H9 (cell line): ENCODE data around the gene NCOA1. TPM values are rescaled to one million over a fixed set of nuclear protein-coding genes. Genes with fewer than 3 reads are reported as not detected.
"Not testable (repeated sequence)": the region's sequence is repeated elsewhere in the genome, so short reads cannot be mapped to it uniquely, and the experiment has no call there.

Experiments used
- DNase-seq: peaks from one replicate; pipeline ENCODE4 v3.0.0-alpha.2; 2017
- H2AFZ ChIP-seq: one replicate; pipeline ENCODE4 v1.6.1; 2013; ENCODE audit warnings: mild to moderate bottlenecking, low read length, control low read depth, moderate library complexity
- H2AK5ac ChIP-seq: 2 replicates; pipeline ENCODE4 v1.6.1; 2013; ENCODE audit warnings: low read length, control low read depth, mixed read lengths; ENCODE audit not compliant: insufficient read length
- H2BK120ac ChIP-seq: one replicate; pipeline ENCODE4 v1.6.1; 2013; ENCODE audit warnings: low read depth, mild to moderate bottlenecking, low read length, control low read depth, inconsistent platforms; ENCODE audit not compliant: poor library complexity, severe bottlenecking
- H2BK12ac ChIP-seq: 2 replicates; pipeline ENCODE4 v1.6.1; 2013; ENCODE audit warnings: low read length, control low read depth, mixed read lengths, low read depth; ENCODE audit not compliant: insufficient read length
- H2BK15ac ChIP-seq: 2 replicates; pipeline ENCODE4 v1.6.1; 2013; ENCODE audit warnings: low read depth, low read length, control low read depth
- H2BK20ac ChIP-seq: one replicate; pipeline ENCODE4 v1.6.1; 2013; ENCODE audit warnings: low read depth, mild to moderate bottlenecking, low read length, control low read depth, inconsistent platforms; ENCODE audit not compliant: poor library complexity, severe bottlenecking
- H2BK5ac ChIP-seq: 2 replicates; pipeline ENCODE4 v1.6.1; 2013; ENCODE audit warnings: low read length, control low read depth, mixed read lengths; ENCODE audit not compliant: insufficient read length
- H3K14ac ChIP-seq: 2 replicates; pipeline ENCODE4 v1.6.1; 2013; ENCODE audit warnings: low read length, control low read depth; ENCODE audit not compliant: insufficient read depth
- H3K18ac ChIP-seq: 2 replicates; pipeline ENCODE4 v1.6.1; 2013; ENCODE audit warnings: low read depth, mild to moderate bottlenecking, mixed read lengths, low read length, control low read depth; ENCODE audit not compliant: insufficient read length
- H3K23ac ChIP-seq: 2 replicates; pipeline ENCODE4 v1.6.1; 2013; ENCODE audit warnings: low read length, control low read depth, mixed read lengths, low read depth; ENCODE audit not compliant: insufficient read length
- H3K23me2 ChIP-seq: 2 replicates; pipeline ENCODE4 v1.6.1; 2013; ENCODE audit warnings: low read depth, mild to moderate bottlenecking, mixed read lengths, low read length, control low read depth; ENCODE audit not compliant: insufficient read length, poor library complexity, severe bottlenecking
- H3K27ac ChIP-seq: 2 replicates; pipeline ENCODE4 v1.5.1; 2013; ENCODE audit warnings: low read length, control low read depth, mixed read lengths, low read depth; ENCODE audit not compliant: insufficient read length
- H3K27me3 ChIP-seq: 2 replicates; pipeline ENCODE4 v1.6.1; 2013; ENCODE audit warnings: low read length, control low read depth, inconsistent platforms; ENCODE audit not compliant: insufficient read depth
- H3K4ac ChIP-seq: 2 replicates; pipeline ENCODE4 v1.6.1; 2013; ENCODE audit warnings: low read depth, mild to moderate bottlenecking, control low read depth, inconsistent platforms, low read length, moderate library complexity
- H3K4me1 ChIP-seq: 2 replicates; pipeline ENCODE4 v1.6.1; 2013; ENCODE audit warnings: low read length, control low read depth, inconsistent platforms; ENCODE audit not compliant: insufficient read depth
- H3K4me2 ChIP-seq: 2 replicates; pipeline ENCODE4 v1.6.1; 2013; ENCODE audit warnings: low read length, control low read depth, mixed read lengths; ENCODE audit not compliant: insufficient read length, insufficient read depth
- H3K56ac ChIP-seq: 2 replicates; pipeline ENCODE4 v1.6.1; 2013; ENCODE audit warnings: low read depth, mild to moderate bottlenecking, mixed read lengths, low read length, control low read depth; ENCODE audit not compliant: insufficient read length
- H3K79me1 ChIP-seq: 2 replicates; pipeline ENCODE4 v1.6.1; 2013; ENCODE audit warnings: low read depth, mild to moderate bottlenecking, moderate library complexity, low read length, control low read depth, inconsistent platforms; ENCODE audit not compliant: insufficient read depth, poor library complexity, severe bottlenecking
- H3K79me2 ChIP-seq: 2 replicates; pipeline ENCODE4 v1.6.1; 2013; ENCODE audit warnings: low read length, control low read depth, inconsistent platforms; ENCODE audit not compliant: insufficient read depth
- H3K9ac ChIP-seq: 2 replicates; pipeline ENCODE4 v1.6.1; 2013; ENCODE audit warnings: low read length, control low read depth, mixed read lengths; ENCODE audit not compliant: insufficient read length; ENCODE audit errors: extremely low read depth
- H3K9me3 ChIP-seq: one replicate; pipeline ENCODE4 v1.6.1; 2013; ENCODE audit warnings: low read depth, low read length, inconsistent platforms; ENCODE audit not compliant: control insufficient read depth
- H3T11ph ChIP-seq: one replicate; pipeline ENCODE4 v1.6.1; 2013; ENCODE audit warnings: mild to moderate bottlenecking, low read length, control low read depth, inconsistent platforms
- H4K20me1 ChIP-seq: one replicate; pipeline ENCODE4 v1.6.1; 2013; ENCODE audit not compliant: control insufficient read depth, insufficient read length, insufficient read depth
- H4K5ac ChIP-seq: 2 replicates; pipeline ENCODE4 v1.6.1; 2013; ENCODE audit warnings: low read depth, mild to moderate bottlenecking, mixed read lengths, low read length, control low read depth; ENCODE audit not compliant: insufficient read length
- H4K8ac ChIP-seq: replicated peaks from 2 replicates; pipeline ENCODE4 v1.6.1; 2013; ENCODE audit warnings: low read length, control low read depth, mixed read lengths, low read depth; ENCODE audit not compliant: insufficient read length
- H4K91ac ChIP-seq: 2 replicates; pipeline ENCODE4 v1.6.1; 2013; ENCODE audit warnings: low read depth, mild to moderate bottlenecking, moderate library complexity, mixed read lengths, low read length, control low read depth; ENCODE audit not compliant: insufficient read length
- H3K27ac Mint-ChIP-seq, 3 experiments: 2 replicates in 2 of 3; 3 replicates in 1 of 3; pipeline ENCODE4 v1.8.0; 2020 to 2021; ENCODE audit warnings: mixed read lengths in 3 of 3, mild to moderate bottlenecking in 1 of 3, moderate library complexity in 1 of 3
- H3K27me3 Mint-ChIP-seq: 2 replicates; pipeline ENCODE4 v1.8.0; 2021; ENCODE audit warnings: low read depth, mild to moderate bottlenecking, moderate library complexity, mixed read lengths
- H3K36me3 Mint-ChIP-seq, 3 experiments: 2 replicates in 2 of 3; 3 replicates in 1 of 3; pipeline ENCODE4 v1.8.0; 2020 to 2021; ENCODE audit warnings: low read depth in 3 of 3, mixed read lengths in 3 of 3; ENCODE audit not compliant: insufficient read depth in 1 of 3
- H3K4me1 Mint-ChIP-seq, 2 experiments: 2 replicates each; pipeline ENCODE4 v1.8.0; 2020; ENCODE audit warnings: mixed read lengths in 2 of 2
- H3K4me3 Mint-ChIP-seq, 2 experiments: 2 replicates in 1 of 2; 3 replicates in 1 of 2; pipeline ENCODE4 v1.8.0; 2020 to 2021; ENCODE audit warnings: mild to moderate bottlenecking in 2 of 2, mixed read lengths in 2 of 2, moderate library complexity in 1 of 2
- H3K9me3 Mint-ChIP-seq, 2 experiments: 2 replicates in 1 of 2; 3 replicates in 1 of 2; pipeline ENCODE4 v1.8.0; 2020; ENCODE audit warnings: mild to moderate bottlenecking in 2 of 2, mixed read lengths in 2 of 2, moderate library complexity in 1 of 2
- CTCF ChIP-seq: fragments of 200-600 bp; sonication (generic); conservative IDR thresholded peaks from 3 replicates; pipeline ENCODE4 v1.8.0; 2021; ENCODE audit warnings: antibody characterized with exemption, mild to moderate bottlenecking
- WGBS: extraction: QIAGEN DNeasy Blood & Tissue Kit; methylation state at CpG from one replicate; pipeline ENCODE4 v1.1.7; 2013; ENCODE audit warnings: missing lambda C conversion rate, low lambda C conversion rate, mixed read lengths; ENCODE audit not compliant: insufficient read length; ENCODE audit errors: extremely low coverage; 5-methylcytosine and 5-hydroxymethylcytosine counted together
- total RNA-seq: library from RNA; stranded (reverse); gene quantifications from 2 replicates; pipeline ENCODE4 v1.2.1, GENCODE V29; 2021

Gene NCOA1
- total RNA-seq, 1 experiment from 2014 or later, result 14.8 TPM

GRCh38 chr2:24568551-24568950 lies 77.5 kb downstream of the NCOA1 start:
- Histone ChIP-seq H3K79me1 (no peaks in the 10 kb centered on the region), H3K4ac (no peak overlapping the region), H3K9me3 (peaks cover 15% of the 10 kb centered on the region), H4K5ac (no peak overlapping the region), H3K4me1 (no peaks in the 10 kb centered on the region), H2BK120ac (no peak overlapping the region), H3K27ac (no peak overlapping the region), H4K20me1 (no peaks in the 10 kb centered on the region), H3T11ph (no peak overlapping the region), H3K56ac (no peak overlapping the region), H3K23me2 (no peaks in the 10 kb centered on the region), H4K8ac (no peak overlapping the region), H3K79me2 (no peaks in the 10 kb centered on the region), H2AK5ac (no peak overlapping the region), H3K27me3 (no peaks in the 10 kb centered on the region), H3K14ac (no peak overlapping the region), H3K9ac (no peak overlapping the region), H2AFZ (no peak overlapping the region), H3K18ac (no peak overlapping the region), H3K4me2 (no peak overlapping the region), H2BK20ac (no peak overlapping the region), H3K23ac (no peak overlapping the region), H2BK12ac (no peak overlapping the region), H4K91ac (no peak overlapping the region), H2BK5ac (no peak overlapping the region), H2BK15ac (no peak overlapping the region)
- no peak for TF ChIP-seq CTCF
- peaks cover 16 to 31% (median 24%) of the 10 kb centered on the region in 3 experiments for H3K36me3 Mint-ChIP-seq
- H3K27ac Mint-ChIP-seq, result no peak overlapping the region; a peak in 1 of 7 replicates
- H3K9me3 Mint-ChIP-seq, result peaks cover 15 to 18% of the 10 kb centered on the region in 2 experiments
- no peaks in the 10 kb centered on the region for H3K4me1 Mint-ChIP-seq
- no peak overlapping the region for H3K4me3 Mint-ChIP-seq
- H3K27me3 Mint-ChIP-seq, result no peaks in the 10 kb centered on the region
- DNase-seq, result no peak

- not testable (repeated sequence) for H2AFZ ChIP-seq, H3T11ph ChIP-seq, H4K5ac ChIP-seq, H3K79me1 ChIP-seq, H3K27me3 ChIP-seq, H2BK120ac ChIP-seq, DNase-seq, H3K18ac ChIP-seq, H3K79me2 ChIP-seq, H4K91ac ChIP-seq, H4K8ac ChIP-seq, H3K23ac ChIP-seq, H3K4ac ChIP-seq, H3K56ac ChIP-seq, H2AK5ac ChIP-seq, H2BK5ac ChIP-seq, H2BK20ac ChIP-seq, H3K27ac Mint-ChIP-seq, H4K20me1 ChIP-seq, H3K23me2 ChIP-seq, H3K4me2 ChIP-seq, H3K4me3 Mint-ChIP-seq, H2BK15ac ChIP-seq, H3K14ac ChIP-seq, H3K4me1 ChIP-seq, H3K4me1 Mint-ChIP-seq, H3K9ac ChIP-seq, H2BK12ac ChIP-seq, H3K27me3 Mint-ChIP-seq, H3K27ac ChIP-seq
- H3K9me3 ChIP-seq, result peaks cover 15% of the 10 kb centered on the region
- peaks cover 15 to 18% of the 10 kb centered on the region in 2 experiments for H3K9me3 Mint-ChIP-seq
- no CpG with 5 or more reads among the region's 10 CpGs for WGBS
- peaks cover 16 to 27% (median 21%) of the 10 kb centered on the region in 3 experiments for H3K36me3 Mint-ChIP-seq
Observed at GRCh38 chr2:24569565-24569964, 78.5 kb downstream of the NCOA1 start.
